ENCODE measurements around the gene USH2A. TPM values are rescaled to one million over a fixed set of nuclear protein-coding genes. Genes with fewer than 3 reads are reported as not detected.

The USH2A gene
- total RNA-seq, 1 donor from 2014 or later = not detected

GRCh38 chr1:215911406-215911968 is 511.8 kb downstream of the USH2A start:
- no peak for ATAC-seq

- ATAC-seq = no peak
Observed at GRCh38 chr1:215905493-215906115, 517.6 kb downstream of the USH2A start.

- no peak for ATAC-seq
Observed at GRCh38 chr1:215900684-215901083, 522.6 kb downstream of the USH2A start.

- ATAC-seq = no peak
Observed at GRCh38 chr1:215899901-215900300, 523.3 kb downstream of the USH2A start.

GRCh38 chr1:215895893-215896292 is 527.4 kb downstream of the USH2A start:
- ATAC-seq = no peak

GRCh38 chr1:215895276-215895675 is 528.0 kb downstream of the USH2A start:
- ATAC-seq = no peak

GRCh38 chr1:215894617-215895016 is 528.6 kb downstream of the USH2A start:
- ATAC-seq = no peak

- no peak for ATAC-seq
Observed at GRCh38 chr1:215891266-215892057, 531.8 kb downstream of the USH2A start.

- ATAC-seq = no peak
Observed at GRCh38 chr1:215890438-215890837, 532.8 kb downstream of the USH2A start.

- ATAC-seq = no peak
Observed at GRCh38 chr1:215889871-215890270, 533.4 kb downstream of the USH2A start.

- no peak for ATAC-seq
Observed at GRCh38 chr1:215888159-215888558, 535.1 kb downstream of the USH2A start.

- ATAC-seq = no peak
Observed at GRCh38 chr1:215887627-215888026, 535.6 kb downstream of the USH2A start.

GRCh38 chr1:215883004-215883403 is 540.2 kb downstream of the USH2A start:
- no peak for ATAC-seq

GRCh38 chr1:215878843-215879242 is 544.4 kb downstream of the USH2A start:
- ATAC-seq = no peak

GRCh38 chr1:215878128-215878527 is 545.1 kb downstream of the USH2A start:
- ATAC-seq = no peak

GRCh38 chr1:215877452-215877951 is 545.7 kb downstream of the USH2A start:
- no peak for ATAC-seq

- ATAC-seq = no peak
Observed at GRCh38 chr1:215875712-215876111, 547.5 kb downstream of the USH2A start.

- no peak for ATAC-seq
Observed at GRCh38 chr1:215875236-215875635, 548.0 kb downstream of the USH2A start.

- no peak for ATAC-seq
Observed at GRCh38 chr1:215872658-215873057, 550.6 kb downstream of the USH2A start.

- no peak for ATAC-seq
Observed at GRCh38 chr1:215868500-215868899, 554.7 kb downstream of the USH2A start.

GRCh38 chr1:215865060-215865459 is 558.2 kb downstream of the USH2A start:
- ATAC-seq = no peak

- no peak for ATAC-seq
Observed at GRCh38 chr1:215863796-215864195, 559.5 kb downstream of the USH2A start.

- no peak for ATAC-seq
Observed at GRCh38 chr1:215860833-215861232, 562.4 kb downstream of the USH2A start.

GRCh38 chr1:215857317-215857716 is 565.9 kb downstream of the USH2A start:
- ATAC-seq = no peak
